GM12878 (cell line): ENCODE results near the gene SPATA45. TPM values are rescaled to one million over a fixed set of nuclear protein-coding genes. Genes with fewer than 3 reads are reported as not detected.

Source experiments
- ATAC-seq: fragments of 200-7000 bp; cut with Tn5 transposase; 3 replicates; pipeline ENCODE4 v1.9.1; 2020; ENCODE audit warnings: mild to moderate bottlenecking, moderate library complexity
- BruUV-seq: library from RNA; stranded (reverse); fragments of 400-500 nt; replicated peaks from 2 replicates; lab custom pipeline; 2021; lab: Mats Ljungman, UMichigan
- CTCF ChIA-PET: fragments of 300-600 bp; sonication (Branson Sonifier 250); formaldehyde crosslinking; extraction: SDS; loops from one replicate; lab custom pipeline; 2021; ENCODE audit warnings: inconsistent platforms; lab: Yijun Ruan, JAX
- POLR2A ChIA-PET: fragments of 350-600 bp; formaldehyde crosslinking; extraction: SDS; loops from one replicate; lab custom pipeline; 2021; ENCODE audit warnings: inconsistent platforms; lab: Charles Lee
- RAD21 ChIA-PET: fragments of 300-600 bp; sonication (Branson Sonifier 250); formaldehyde crosslinking; loops from one replicate; lab custom pipeline; 2023; ENCODE audit warnings: antibody characterized with exemption; ENCODE audit not compliant: unreplicated experiment; lab: Charles Lee
- SMC1A ChIA-PET: fragments of 300-600 bp; sonication (Branson Sonifier 250); formaldehyde crosslinking; loops from one replicate; lab custom pipeline; 2023; ENCODE audit not compliant: unreplicated experiment, uncharacterized antibody; lab: Charles Lee
- DNase-seq: peaks from one replicate; pipeline ENCODE4 v3.0.0-alpha.2; 2011; ENCODE audit warnings: low read depth, low spot score
- FAIRE-seq: peaks from 3 replicates; lab custom pipeline; 2011; peaks lifted over from hg19 to GRCh38; lab: Jason Lieb, UNC
- H2AFZ ChIP-seq: 2 replicates; pipeline ENCODE4 v1.6.0; 2011; ENCODE audit warnings: low read depth, low read length, control low read depth; ENCODE audit not compliant: control insufficient read depth
- H3K27ac ChIP-seq: 2 replicates; pipeline ENCODE4 v1.5.1; 2011; ENCODE audit warnings: control low read depth; ENCODE audit not compliant: control insufficient read depth, insufficient read depth
- H3K27me3 ChIP-seq, 2 experiments: replicated peaks in 1 of 2; 2 replicates each; pipeline versions ENCODE4 v1.6.0 to v1.6.1; 2011; ENCODE audit warnings: low read length in 1 of 2; ENCODE audit not compliant: control insufficient read depth in 2 of 2, insufficient read depth in 2 of 2
- H3K36me3 ChIP-seq, 2 experiments: 2 replicates each; pipeline ENCODE4 v1.5.1; 2011; ENCODE audit warnings: low read length in 1 of 2; ENCODE audit not compliant: control insufficient read depth in 2 of 2, insufficient read depth in 2 of 2
- H3K4me1 ChIP-seq: 2 replicates; pipeline ENCODE4 v1.6.1; 2011; ENCODE audit warnings: mild to moderate bottlenecking, low read length, moderate library complexity, mixed read lengths; ENCODE audit not compliant: control insufficient read depth, insufficient read depth
- H3K4me2 ChIP-seq: 2 replicates; pipeline ENCODE4 v1.6.0; 2011; ENCODE audit warnings: control low read depth; ENCODE audit not compliant: control insufficient read depth, insufficient read depth
- H3K4me3 ChIP-seq: fragments of 200-600 bp; sonication (generic); 2 replicates; pipeline ENCODE4 v1.5.1; 2016
- H3K79me2 ChIP-seq: 2 replicates; pipeline ENCODE4 v1.6.0; 2011; ENCODE audit warnings: low read length; ENCODE audit not compliant: control insufficient read depth, insufficient read depth
- H3K9ac ChIP-seq: 2 replicates; pipeline ENCODE4 v1.8.0; 2011; ENCODE audit warnings: low read length, control low read depth, mixed read lengths; ENCODE audit not compliant: control insufficient read depth, insufficient read depth
- H3K9me3 ChIP-seq: replicated peaks from 3 replicates; pipeline ENCODE4 v1.5.1; 2011; ENCODE audit warnings: mild to moderate bottlenecking, low read length; ENCODE audit not compliant: control insufficient read depth, insufficient read depth
- H4K20me1 ChIP-seq: 2 replicates; pipeline ENCODE4 v1.6.0; 2011; ENCODE audit not compliant: control insufficient read depth, insufficient read depth
- BACH1 ChIP-seq: fragments of 450-650 bp; IDR thresholded peaks from 2 replicates; pipeline ENCODE4 v1.6.1; 2017; ENCODE audit warnings: mild to moderate bottlenecking, borderline replicate concordance
- CREM ChIP-seq: IDR thresholded peaks from 2 replicates; pipeline ENCODE4 v1.6.1; 2014; ENCODE audit warnings: antibody characterized with exemption, low read depth
- ETV6 ChIP-seq, 2 experiments: fragments of 450-650 bp in 1 of 2; IDR thresholded peaks in 1 of 2; conservative IDR thresholded peaks in 1 of 2; 2 replicates each; pipeline ENCODE4 v1.6.1; 2014; ENCODE audit warnings: antibody characterized with exemption in 1 of 2, borderline replicate concordance in 1 of 2, low read depth in 1 of 2, mild to moderate bottlenecking in 1 of 2, moderate library complexity in 1 of 2
- FOS ChIP-seq: IDR thresholded peaks from 3 replicates; pipeline ENCODE4 v1.6.1; 2011; ENCODE audit warnings: borderline replicate concordance; ENCODE audit not compliant: insufficient read length; ENCODE audit errors: extremely low read depth
- NFYA ChIP-seq: IDR thresholded peaks from 2 replicates; pipeline ENCODE4 v1.6.1; 2011; ENCODE audit warnings: low read depth, mild to moderate bottlenecking, low read length, improper control_type of control experiment, borderline replicate concordance
- PML ChIP-seq: IDR thresholded peaks from 2 replicates; pipeline ENCODE4 v1.6.1; 2012; ENCODE audit warnings: low read length, inconsistent platforms
- POLR2AphosphoS2 ChIP-seq: IDR thresholded peaks from 2 replicates; pipeline ENCODE4 v1.6.1; 2011; ENCODE audit warnings: low read depth, mild to moderate bottlenecking, low read length, improper control_type of control experiment, moderate library complexity
- ZNF217 ChIP-seq: fragments of 450-650 bp; IDR thresholded peaks from 2 replicates; pipeline ENCODE4 v1.6.1; 2017; ENCODE audit warnings: antibody characterized with exemption, mild to moderate bottlenecking
- WGBS: methylation state at CpG from one replicate; pipeline ENCODE4 v1.1.6; 2016; ENCODE audit warnings: low lambda C conversion rate; ENCODE audit not compliant: insufficient replicate concordance, insufficient coverage; ENCODE audit errors: missing lambda C conversion rate; 5-methylcytosine and 5-hydroxymethylcytosine counted together
- in situ Hi-C: fragments of 300-500 bp; cut with MboI; formaldehyde crosslinking; loops from 9 replicates; pipeline ENCODE4 v1.14.3; 2018; ENCODE audit warnings: mixed read lengths
- intact Hi-C: fragments of 100-400 bp; cut with micrococcal nuclease; formaldehyde crosslinking; loops from one replicate; pipeline ENCODE4 v1.14.2; 2022; ENCODE audit not compliant: unreplicated experiment
- polyA plus RNA-seq, 11 experiments: library from polyadenylated mRNA; depleted of rRNA in 4 of 11; unstranded in 6 of 11; stranded (reverse) in 5 of 11; fragments of >200 nt; fragmentation: Nextera tagmentation in 4 of 11; fragmentation: Illumina TruSeq in 1 of 11; extraction: Ambion mirVana in 4 of 11; extraction: Trizol in 1 of 11; gene quantifications; 1 replicate in 1 of 11; 2 replicates in 10 of 11; pipeline versions ENCODE4 v1.2.1 to v1.2.3, GENCODE V29; 2011 to 2016; ENCODE audit warnings: inconsistent platforms in 2 of 11, missing spikeins in 2 of 11, low read depth in 1 of 11
- total RNA-seq, 4 experiments: library from RNA; depleted of rRNA in 3 of 4; stranded (reverse); fragments of >200 nt in 3 of 4; fragmentation: Illumina TruSeq in 1 of 4; extraction: Trizol in 1 of 4; gene quantifications; 2 replicates each; pipeline versions ENCODE4 v1.2.1 to v1.2.3, GENCODE V29; 2013 to 2021

Gene SPATA45
- total and polyA plus RNA-seq, 10 of the 15 experiments (the other 5 are each of a cell fraction or from before 2014, with no cell fraction given): 0.22 to 0.37 (median 0.31) TPM; not detected in 7

DNA sequence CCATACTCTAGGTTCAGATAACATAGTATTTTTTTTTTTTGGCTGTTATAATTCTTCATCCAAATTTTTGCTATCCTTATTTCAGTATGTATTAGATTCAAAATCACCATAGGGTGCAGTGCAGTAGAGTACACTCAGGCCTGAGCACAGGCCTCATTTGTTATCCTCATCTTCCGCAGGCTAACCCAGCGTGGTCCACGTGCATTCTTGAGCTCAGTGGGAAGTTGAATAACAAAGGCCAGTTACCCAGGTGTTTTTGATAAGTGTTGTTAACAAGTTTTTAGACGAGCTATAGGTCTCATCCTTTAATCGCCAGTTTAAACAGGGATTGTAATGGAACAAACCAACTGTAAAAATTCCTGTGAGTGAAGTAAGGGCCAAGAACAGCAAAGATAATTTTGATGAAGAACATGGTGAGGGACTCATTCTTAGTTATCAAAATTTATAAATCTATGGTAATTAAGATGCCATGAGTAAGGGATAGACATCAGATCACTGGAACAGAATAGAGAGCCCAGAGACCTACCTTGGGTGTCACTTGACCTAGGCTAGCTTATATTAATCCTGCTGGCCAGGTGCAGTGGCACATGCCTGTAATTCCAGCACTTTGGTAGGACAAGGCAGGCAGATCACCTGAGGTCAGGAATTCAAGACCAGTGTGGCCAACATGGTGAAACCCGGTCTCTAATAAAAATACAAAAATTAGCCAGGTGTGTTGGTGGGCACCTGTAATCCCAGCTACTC is 32.7 kb upstream of the SPATA45 start (continued):
- TF ChIP-seq FOS: no peak
- TF ChIP-seq CREM: no peak
- no peak for TF ChIP-seq ETV6 (conservative IDR thresholded peaks at IDR 0.05 in 1 of 2, IDR thresholded peaks at IDR 0.05 in 1 of 2; ENCODE audit: borderline replicate concordance in 1 of 2, low read depth in 1 of 2)
- TF ChIP-seq PML: no peak
- TF ChIP-seq BACH1: no peak

DNA sequence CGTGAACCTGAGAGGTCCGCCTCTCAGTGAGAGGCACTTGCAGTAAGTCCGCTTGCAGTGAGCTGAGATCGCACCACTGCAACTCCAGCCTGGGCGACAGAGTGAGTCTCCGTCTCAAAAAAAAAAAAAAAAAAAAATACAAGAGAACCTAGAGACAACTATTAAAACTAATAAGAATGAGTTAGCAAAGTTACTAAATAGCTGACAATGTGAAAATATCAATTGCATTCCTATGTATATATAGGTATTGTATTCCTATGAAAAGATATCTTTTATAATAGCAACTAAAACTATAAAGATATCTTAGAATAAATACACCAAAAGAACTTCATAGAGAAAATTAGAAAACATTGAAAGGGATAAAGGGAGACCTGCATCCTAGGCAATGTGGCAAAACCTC is 31.0 kb upstream of the SPATA45 start:
- ChIA-PET SMC1A (interaction anchor here (1.0 to 1.8 kb wide), 3 partner anchors 12 to 117 kb away, joined by 3 to 5 read pairs (median 4); no protein-coding TSS in a partner anchor), RAD21 (interaction anchor here (0.7 to 1.5 kb wide), 2 partner anchors 45 to 83 kb away, joined by 3 to 7 read pairs; no protein-coding TSS in a partner anchor), CTCF (interaction anchor here (0.6 to 1.1 kb wide), 2 partner anchors 116 to 119 kb away, joined by 3 to 4 read pairs; no protein-coding TSS in a partner anchor), POLR2A (interaction anchor here (0.6 to 0.7 kb wide), 4 partner anchors 15 to 69 kb away, joined by 3 to 5 read pairs (median 3); no protein-coding TSS in a partner anchor)
- FAIRE-seq (no peak), ATAC-seq (no peak), DNase-seq (no peak)
- H3K4me2 ChIP-seq: no peak overlapping the region
- in situ Hi-C loops (no loop called here), intact Hi-C loops (no loop called here)
- no TSS peak for BruUV-seq
- H3K27me3 ChIP-seq: no peaks in the 10 kb centered on the region
- no peak overlapping the region for H3K9ac ChIP-seq
- H3K4me1 ChIP-seq: peaks cover 2% of the 10 kb centered on the region; the same call in 1 of the 2 replicates
- H3K4me3 ChIP-seq: no peak overlapping the region
- no peaks in the 10 kb centered on the region for H4K20me1 ChIP-seq
- H2AFZ ChIP-seq: no peak overlapping the region
- peaks cover 0 to 19% of the 10 kb centered on the region in 2 experiments; a peak in 2 of 4 replicates for H3K36me3 ChIP-seq
- H3K79me2 ChIP-seq: no peaks in the 10 kb centered on the region; the same call in 1 of the 2 replicates
- no peak overlapping the region for H3K27ac ChIP-seq
- TF ChIP-seq ZNF217: no peak
- TF ChIP-seq POLR2AphosphoS2: no peak
- TF ChIP-seq NFYA: no peak
- WGBS: 96% methylated on average over 4 of the region's 6 CpGs
- H3K9me3 ChIP-seq: no peaks in the 10 kb centered on the region
